Hepatocyte (in vitro differentiated cells): Measurements from ENCODE around the gene TANC1.

Experiments used
- CTCF ChIP-seq: fragments of 200-600 bp; sonication (generic); IDR thresholded peaks from 2 replicates; pipeline ENCODE4 v1.5.1; 2016; ENCODE audit warnings: antibody characterized with exemption, mild to moderate bottlenecking; ENCODE audit not compliant: poor library complexity
- EZH2 ChIP-seq: fragments of 200-600 bp; sonication (generic); IDR thresholded peaks from 2 replicates; pipeline ENCODE4 v1.6.1; 2016; ENCODE audit warnings: antibody characterized with exemption, mild to moderate bottlenecking, borderline replicate concordance

- TF ChIP-seq CTCF: no peak
- TF ChIP-seq EZH2: no peak
Observed at GRCh38 chr2:159093497-159093896, 125.1 kb downstream of the TANC1 start.
